Liver (tissue), 9 donors: ENCODE results near the gene MYO1C. TPM values are rescaled to one million over a fixed set of nuclear protein-coding genes. Genes with fewer than 3 reads are reported as not detected.

Experiments used
- DNase-seq: peaks from one replicate; pipeline ENCODE4 v3.0.0-alpha.2; 2017; ENCODE audit warnings: low spot score
- H3K27ac ChIP-seq, 2 donors: one replicate each; pipeline ENCODE4 v1.7.0; 2013; ENCODE audit warnings: inconsistent platforms in 2 of 2, low read length in 2 of 2, control low read depth in 1 of 2, low read depth in 1 of 2, mild to moderate bottlenecking in 1 of 2
- H3K27me3 ChIP-seq, 4 donors: one replicate each; pipeline versions ENCODE4 v1.6.1 to v1.7.0; 2013; ENCODE audit warnings: low read length in 3 of 4, inconsistent platforms in 1 of 4, mild to moderate bottlenecking in 1 of 4, moderate library complexity in 1 of 4; ENCODE audit not compliant: control insufficient read depth in 4 of 4, insufficient read depth in 4 of 4
- H3K36me3 ChIP-seq, 4 donors: one replicate each; pipeline versions ENCODE4 v1.6.1 to v1.7.0; 2013; ENCODE audit warnings: low read length in 3 of 4, mild to moderate bottlenecking in 3 of 4, low read depth in 1 of 4, moderate library complexity in 1 of 4; ENCODE audit not compliant: control insufficient read depth in 4 of 4, insufficient read depth in 3 of 4
- H3K4me1 ChIP-seq, 4 donors: one replicate each; pipeline versions ENCODE4 v1.6.1 to v1.7.0; 2013; ENCODE audit warnings: low read length in 3 of 4, mild to moderate bottlenecking in 3 of 4, moderate library complexity in 1 of 4; ENCODE audit not compliant: control insufficient read depth in 4 of 4, insufficient read depth in 4 of 4
- H3K4me3 ChIP-seq, 3 donors: one replicate each; pipeline versions ENCODE4 v1.6.1 to v1.7.0; 2013; ENCODE audit warnings: low read length in 3 of 3, control low read depth in 1 of 3, low read depth in 1 of 3, mild to moderate bottlenecking in 1 of 3
- H3K9ac ChIP-seq, 2 donors: one replicate each; pipeline ENCODE4 v1.7.0; 2013; ENCODE audit warnings: low read length in 2 of 2, mild to moderate bottlenecking in 2 of 2, moderate library complexity in 2 of 2, control low read depth in 1 of 2, low read depth in 1 of 2
- H3K9me3 ChIP-seq, 4 donors: one replicate each; pipeline versions ENCODE4 v1.6.1 to v1.7.0; 2013; ENCODE audit warnings: low read length in 3 of 4; ENCODE audit not compliant: control insufficient read depth in 4 of 4
- ATF3 ChIP-seq: IDR thresholded peaks from 2 replicates; pipeline ENCODE4 v1.6.1; 2016; ENCODE audit warnings: antibody characterized with exemption
- CTCF ChIP-seq: fragments of 150-350 bp; IDR thresholded peaks from 2 replicates; pipeline ENCODE4 v1.5.1; 2017; ENCODE audit warnings: improper control_type of control experiment, low read depth, low read length; ENCODE audit not compliant: missing input control
- EGR1 ChIP-seq, 2 donors: IDR thresholded peaks; 2 replicates each; pipeline ENCODE4 v1.6.1; 2016 to 2018; ENCODE audit warnings: antibody characterized with exemption in 2 of 2, low read depth in 2 of 2
- FOXA1 ChIP-seq: IDR thresholded peaks from 2 replicates; pipeline ENCODE4 v1.6.1; 2016; ENCODE audit warnings: antibody characterized with exemption
- FOXA2 ChIP-seq: IDR thresholded peaks from 2 replicates; pipeline ENCODE4 v1.6.1; 2016; ENCODE audit warnings: antibody characterized with exemption
- GABPA ChIP-seq, 2 donors: IDR thresholded peaks in 1 of 2; conservative IDR thresholded peaks in 1 of 2; 2 replicates each; pipeline ENCODE4 v1.6.1; 2016; ENCODE audit warnings: antibody characterized with exemption in 2 of 2, mild to moderate bottlenecking in 1 of 2, moderate library complexity in 1 of 2
- HNF4G ChIP-seq: IDR thresholded peaks from 2 replicates; pipeline ENCODE4 v1.6.1; 2016; ENCODE audit warnings: antibody characterized with exemption
- JUND ChIP-seq, 2 donors: IDR thresholded peaks; 2 replicates each; pipeline ENCODE4 v1.6.1; 2016; ENCODE audit warnings: antibody characterized with exemption in 2 of 2
- NR2F2 ChIP-seq: IDR thresholded peaks from 2 replicates; pipeline ENCODE4 v1.6.1; 2016; ENCODE audit warnings: antibody characterized with exemption
- RAD21 ChIP-seq, 2 donors: IDR thresholded peaks; 2 replicates each; pipeline ENCODE4 v1.6.1; 2016; ENCODE audit warnings: antibody characterized with exemption in 2 of 2, mild to moderate bottlenecking in 2 of 2
- REST ChIP-seq: IDR thresholded peaks from 2 replicates; pipeline ENCODE4 v1.6.1; 2016; ENCODE audit warnings: antibody characterized with exemption, mild to moderate bottlenecking
- RXRA ChIP-seq, 2 donors: IDR thresholded peaks; 2 replicates each; pipeline ENCODE4 v1.6.1; 2017 to 2018; ENCODE audit warnings: antibody characterized with exemption in 2 of 2, mild to moderate bottlenecking in 1 of 2
- SP1 ChIP-seq: IDR thresholded peaks from 2 replicates; pipeline ENCODE4 v1.6.1; 2018; ENCODE audit warnings: antibody characterized with exemption, mild to moderate bottlenecking
- TAF1 ChIP-seq: conservative IDR thresholded peaks from 2 replicates; pipeline ENCODE4 v1.6.1; 2016; ENCODE audit warnings: antibody characterized with exemption, mild to moderate bottlenecking
- YY1 ChIP-seq: IDR thresholded peaks from 2 replicates; pipeline ENCODE4 v1.6.1; 2016; ENCODE audit warnings: antibody characterized with exemption, mild to moderate bottlenecking
- ZBTB33 ChIP-seq: IDR thresholded peaks from 2 replicates; pipeline ENCODE4 v1.6.1; 2016; ENCODE audit warnings: antibody characterized with exemption
- WGBS: extraction: QIAGEN DNeasy Blood & Tissue Kit; methylation state at CpG from one replicate; pipeline ENCODE4 v1.1.7; 2013; 5-methylcytosine and 5-hydroxymethylcytosine counted together
- polyA plus RNA-seq, 2 donors: library from polyadenylated mRNA; stranded (reverse) in 1 of 2; unstranded in 1 of 2; fragments of 200-250 nt in 1 of 2; fragments of >200 nt in 1 of 2; fragmentation: Nextera tagmentation in 1 of 2; extraction: Ambion mirVana in 1 of 2; gene quantifications; one replicate each; pipeline versions ENCODE4 v1.2.1 to v1.2.3, GENCODE V29; 2013 to 2015
- total RNA-seq, 2 donors: library from RNA; depleted of rRNA; stranded (reverse); fragments of >200 nt; gene quantifications; one replicate each; pipeline ENCODE4 v1.2.3, GENCODE V29; 2014
- donor health status: healthy.
- donor health status: healthy.
- donor health status: healthy.
- donor health status: healthy.
- donor health status: healthy.

The MYO1C gene
- total and polyA plus RNA-seq, 4 donors, result 20.3 to 61.7 (median 28.2) TPM

GRCh38 chr17:1473841-1474240 lies 18.6 kb downstream of the MYO1C start:
- Histone ChIP-seq H3K4me1 (peaks cover under 1 to 7% (median 5%) of the 10 kb centered on the region in 4 donors), H3K36me3 (peaks cover 6 to 28% (median 10%) of the 10 kb centered on the region in 4 donors), H3K27me3 (no peaks in the 10 kb centered on the region), H3K4me3 (no peak overlapping the region), H3K9me3 (no peaks in the 10 kb centered on the region), H3K27ac (no peak overlapping the region), H3K9ac (no peak overlapping the region)
- DNase-seq, result no peak
- TF ChIP-seq HNF4G, result no peak
- no peak for TF ChIP-seq YY1
- TF ChIP-seq FOXA2, result no peak
- TF ChIP-seq ATF3, result no peak
- TF ChIP-seq NR2F2, result no peak
- no peak for TF ChIP-seq FOXA1
- no peak for TF ChIP-seq JUND (IDR thresholded peaks at IDR 0.05)
- TF ChIP-seq RXRA (IDR thresholded peaks at IDR 0.05), result no peak
- TF ChIP-seq CTCF, result no peak
- no peak for TF ChIP-seq GABPA (IDR thresholded peaks at IDR 0.05 in 1 of 2, conservative IDR thresholded peaks at IDR 0.05 in 1 of 2)
- no peak for TF ChIP-seq ZBTB33
- no peak for TF ChIP-seq TAF1
- no peak for TF ChIP-seq SP1
- no peak for TF ChIP-seq REST
- no peak for TF ChIP-seq EGR1 (IDR thresholded peaks at IDR 0.05; ENCODE audit: low read depth in 2 of 2)
- TF ChIP-seq RAD21 (IDR thresholded peaks at IDR 0.05), result no peak
- 89% methylated on average over 10 of the region's 10 CpGs for WGBS

GRCh38 chr17:1473170-1473569 lies 19.3 kb downstream of the MYO1C start:
- no peak for DNase-seq
- peak in 1 of 2 donors; percentile 46 for TF ChIP-seq RAD21 (IDR thresholded peaks at IDR 0.05)
- no peak for TF ChIP-seq NR2F2
- TF ChIP-seq SP1, result no peak
- H3K27ac ChIP-seq, result no peak overlapping the region
- H3K9me3 ChIP-seq, result no peaks in the 10 kb centered on the region
- H3K9ac ChIP-seq, result no peak overlapping the region
- H3K36me3 ChIP-seq, result peaks cover 5 to 22% (median 9%) of the 10 kb centered on the region in 4 donors
- H3K4me3 ChIP-seq, result no peak overlapping the region
- 78% methylated on average over 11 of the region's 11 CpGs for WGBS
- no peaks in the 10 kb centered on the region for H3K27me3 ChIP-seq
- peaks cover 7 to 14% (median 12%) of the 10 kb centered on the region in 4 donors for H3K4me1 ChIP-seq
